HCT116 (cell line): Measurements from ENCODE around the gene KNOP1. TPM values are rescaled to one million over a fixed set of nuclear protein-coding genes. Genes with fewer than 3 reads are reported as not detected.

Experiments used
- ATAC-seq: fragments of 200-7000 bp; cut with Tn5 transposase; 2 replicates; pipeline ENCODE4 v1.9.1; 2020; ENCODE audit warnings: mild to moderate bottlenecking, moderate library complexity
- BruUV-seq: library from RNA; stranded (reverse); fragments of 400-500 nt; replicated peaks from 2 replicates; lab custom pipeline; 2021; lab: Mats Ljungman, UMichigan
- CTCF ChIA-PET: fragments of 300-600 bp; sonication (Branson Sonifier 250); formaldehyde crosslinking; loops from one replicate; lab custom pipeline; 2021; ENCODE audit warnings: antibody characterized with exemption; lab: Charles Lee
- POLR2A ChIA-PET: fragments of 300-600, 350-600 bp; sonication (Branson Sonifier 250); formaldehyde crosslinking; loops from one replicate; lab custom pipeline; 2021; ENCODE audit warnings: antibody characterized with exemption; lab: Charles Lee
- RAD21 ChIA-PET, 2 experiments: fragments of 300-600 bp; sonication (Branson Sonifier 250); formaldehyde crosslinking; loops; one replicate each; lab custom pipeline; 2023; ENCODE audit warnings: low total read pairs in 2 of 2; ENCODE audit not compliant: uncharacterized antibody in 2 of 2, unreplicated experiment in 2 of 2, low non-redundant PET in 1 of 2; lab: Charles Lee
- DNase-seq: peaks from one replicate; pipeline ENCODE4 v3.0.0-alpha.2; 2010; ENCODE audit warnings: low read depth, low spot score
- H2AFZ ChIP-seq: fragments of 200-600 bp; shearing (Covaris generic), sonication (generic); 2 replicates; pipeline ENCODE4 v1.6.1; 2017; ENCODE audit warnings: low read depth, mixed run types, mixed read lengths, antibody characterized with exemption, low read length; ENCODE audit not compliant: poor library complexity, severe bottlenecking
- H3K27ac ChIP-seq: 2 replicates; pipeline ENCODE4 v1.5.1; 2012; ENCODE audit warnings: low read depth, low read length
- H3K27me3 ChIP-seq: fragments of 200-600 bp; sonication (generic); 2 replicates; pipeline ENCODE4 v1.6.1; 2016; ENCODE audit warnings: mixed run types, low read length, mixed read lengths; ENCODE audit not compliant: insufficient read depth
- H3K36me3 ChIP-seq, 2 experiments: fragments of 200-500 bp in 1 of 2; fragments of 200-600 bp in 1 of 2; sonication (Bioruptor generic) in 1 of 2; sonication (generic) in 1 of 2; 2 replicates each; pipeline versions ENCODE4 v1.5.1 to v1.6.1; 2014 to 2016; ENCODE audit warnings: low read length in 2 of 2, inconsistent platforms in 1 of 2, mixed read lengths in 1 of 2, mixed run types in 1 of 2; ENCODE audit not compliant: insufficient read depth in 2 of 2, control insufficient read depth in 1 of 2
- H3K4me1 ChIP-seq, 2 experiments: fragments of 200-600 bp in 1 of 2; sonication (generic) in 1 of 2; 2 replicates each; pipeline versions ENCODE4 v1.5.1 to v1.6.1; 2012 to 2017; ENCODE audit warnings: low read length in 2 of 2, inconsistent platforms in 1 of 2, mild to moderate bottlenecking in 1 of 2, mixed read lengths in 1 of 2, mixed run types in 1 of 2, moderate library complexity in 1 of 2; ENCODE audit not compliant: insufficient read depth in 2 of 2, control insufficient read depth in 1 of 2
- H3K4me2 ChIP-seq: fragments of 200-600 bp; sonication (generic); 2 replicates; pipeline ENCODE4 v1.6.1; 2017; ENCODE audit warnings: mixed run types, low read length, mixed read lengths
- H3K4me3 ChIP-seq, 2 experiments: fragments of 200-600 bp in 1 of 2; sonication (generic) in 1 of 2; replicated peaks in 1 of 2; 2 replicates each; pipeline ENCODE4 v1.5.1; 2011 to 2016; ENCODE audit warnings: low read length in 2 of 2, control low read depth in 1 of 2, low read depth in 1 of 2, mild to moderate bottlenecking in 1 of 2, mixed read lengths in 1 of 2, mixed run types in 1 of 2
- H3K79me2 ChIP-seq: fragments of 200-600 bp; sonication (generic); 2 replicates; pipeline ENCODE4 v1.6.1; 2017; ENCODE audit warnings: mild to moderate bottlenecking, mixed run types, low read length, moderate library complexity, mixed read lengths; ENCODE audit not compliant: insufficient read depth
- H3K9ac ChIP-seq: fragments of 200-600 bp; sonication (generic); 2 replicates; pipeline ENCODE4 v1.6.1; 2016; ENCODE audit warnings: low read length, mixed read lengths
- H3K9me2 ChIP-seq: fragments of 200-600 bp; sonication (generic), shearing (Covaris generic); 2 replicates; pipeline ENCODE4 v1.6.1; 2017; ENCODE audit warnings: mixed run types, mild to moderate bottlenecking, moderate library complexity; ENCODE audit not compliant: insufficient read depth
- H3K9me3 ChIP-seq, 2 experiments: fragments of 200-500 bp in 1 of 2; fragments of 200-600 bp in 1 of 2; sonication (Bioruptor generic) in 1 of 2; sonication (generic) in 1 of 2; 2 replicates each; pipeline ENCODE4 v1.6.1; 2014 to 2017; ENCODE audit warnings: low read length in 2 of 2, mixed read lengths in 2 of 2, inconsistent platforms in 1 of 2, low read depth in 1 of 2, mild to moderate bottlenecking in 1 of 2, mixed run types in 1 of 2, moderate library complexity in 1 of 2; ENCODE audit not compliant: control insufficient read depth in 1 of 2, insufficient read depth in 1 of 2
- H4K20me1 ChIP-seq: fragments of 200-600 bp; sonication (generic), shearing (Covaris generic); 2 replicates; pipeline ENCODE4 v1.6.1; 2017; ENCODE audit warnings: mixed run types, mild to moderate bottlenecking, moderate library complexity; ENCODE audit not compliant: insufficient read depth
- CEBPB ChIP-seq: IDR thresholded peaks from 2 replicates; pipeline ENCODE4 v1.6.1; 2012; ENCODE audit warnings: low read depth
- ELF1 ChIP-seq: IDR thresholded peaks from 2 replicates; pipeline ENCODE4 v1.6.1; 2012; ENCODE audit warnings: low read depth, borderline replicate concordance
- EZH2 ChIP-seq: fragments of 200-600 bp; sonication (generic); IDR thresholded peaks from 2 replicates; pipeline ENCODE4 v1.6.1; 2017; ENCODE audit warnings: antibody characterized with exemption, mixed run types
- EZH2phosphoT487 ChIP-seq: fragments of 200-600 bp; IDR thresholded peaks from 2 replicates; pipeline ENCODE4 v1.6.1; 2018; ENCODE audit warnings: antibody characterized with exemption, borderline replicate concordance
- JUND ChIP-seq: IDR thresholded peaks from 2 replicates; pipeline ENCODE4 v1.6.1; 2012
- POLR2A ChIP-seq: IDR thresholded peaks from 2 replicates; pipeline ENCODE4 v1.7.0; 2011; ENCODE audit warnings: borderline replicate concordance; ENCODE audit not compliant: insufficient read depth, insufficient read length; ENCODE audit errors: extremely low read depth
- SIN3A ChIP-seq: IDR thresholded peaks from 2 replicates; pipeline ENCODE4 v1.6.1; 2012; ENCODE audit warnings: low read depth
- SRF ChIP-seq: IDR thresholded peaks from 2 replicates; pipeline ENCODE4 v1.6.1; 2012; ENCODE audit warnings: low read depth
- YY1 ChIP-seq: IDR thresholded peaks from 2 replicates; pipeline ENCODE4 v1.6.1; 2011; ENCODE audit warnings: low read length, low read depth, moderate library complexity, mild to moderate bottlenecking; ENCODE audit not compliant: insufficient replicate concordance; ENCODE audit errors: extremely low read depth
- ZFX ChIP-seq: fragments of 450-650 bp; IDR thresholded peaks from 2 replicates; pipeline ENCODE4 v1.6.1; 2017
- ZNF274 ChIP-seq: fragments of 200-500 bp; sonication (Bioruptor generic); IDR thresholded peaks from 2 replicates; pipeline ENCODE4 v1.6.1; 2014; ENCODE audit warnings: mild to moderate bottlenecking, low read depth, low read length, inconsistent platforms
- intact Hi-C: fragments of 100-400 bp; cut with micrococcal nuclease; formaldehyde crosslinking; loops from 2 replicates; pipeline ENCODE4 v1.10.0; 2022
- total RNA-seq: library from RNA; stranded (reverse); gene quantifications from one replicate; pipeline ENCODE4 v1.2.1, GENCODE V29; 2021; ENCODE audit not compliant: unreplicated experiment

Gene KNOP1
- total RNA-seq, 1 experiment from 2014 or later: 34.6 TPM

- Histone ChIP-seq H3K79me2 (peaks cover 64% of the 10 kb centered on the region), H3K9me2 (no peaks in the 10 kb centered on the region), H3K4me3 (no peak overlapping the region), H4K20me1 (no peaks in the 10 kb centered on the region), H2AFZ (no peak overlapping the region), H3K9me3 (no peaks in the 10 kb centered on the region), H3K4me2 (no peak overlapping the region), H3K4me1 (peaks cover 4 to 22% of the 10 kb centered on the region in 2 experiments; a peak in 3 of 4 replicates), H3K27me3 (no peaks in the 10 kb centered on the region), H3K9ac (no peak overlapping the region), H3K27ac (no peak overlapping the region), H3K36me3 (peaks cover 39 to 56% of the 10 kb centered on the region in 2 experiments)
- DNase-seq (no peak), ATAC-seq (no peak)
- CTCF ChIA-PET: no interaction called here
- RAD21 ChIA-PET: no interaction called here
- intact Hi-C loops: no loop called here
- POLR2A ChIA-PET: no interaction called here
- TF ChIP-seq JUND: no peak
- no peak for TF ChIP-seq POLR2A
- TF ChIP-seq ELF1: no peak
- TF ChIP-seq EZH2: no peak
- TF ChIP-seq SRF: no peak
- TF ChIP-seq SIN3A: no peak
- no peak for TF ChIP-seq YY1
- no TSS peak for BruUV-seq
Measured at GRCh38 chr16:19708296-19709205, 9.5 kb downstream of the KNOP1 start.

DNA sequence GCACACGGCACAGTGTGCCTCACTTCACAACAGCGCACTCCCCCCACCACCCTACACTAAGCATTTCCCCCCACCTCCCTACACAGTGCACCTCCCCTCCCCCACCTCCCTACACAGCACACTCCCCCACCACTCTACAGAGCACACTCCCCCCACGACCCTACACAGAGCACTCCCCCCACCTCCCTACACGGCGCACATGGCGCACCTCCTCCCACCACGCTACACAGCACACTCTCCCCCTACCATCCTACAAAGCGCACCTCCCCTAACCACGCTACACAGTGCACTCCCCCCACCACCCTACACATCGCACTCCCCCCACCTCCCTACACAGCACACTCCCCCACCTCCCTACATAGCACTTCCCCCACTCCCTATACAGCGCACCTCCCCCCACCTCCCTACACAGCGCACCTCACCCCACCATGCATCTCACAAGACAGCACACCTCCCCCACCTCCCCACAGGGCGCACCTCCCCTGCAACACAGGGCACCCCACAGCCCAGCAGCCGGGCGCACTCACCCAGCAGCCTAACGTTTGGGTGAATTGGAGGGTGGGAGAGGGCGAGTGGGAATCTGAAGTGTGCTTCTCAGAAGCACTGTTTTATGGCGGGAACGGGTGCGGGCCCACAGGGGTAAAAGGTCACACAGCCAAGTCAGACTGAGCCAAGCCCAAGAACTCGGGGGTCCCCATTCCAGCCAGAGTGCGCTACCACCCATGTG, 10.3 kb downstream of the KNOP1 start:
- no peak for ATAC-seq
- ChIA-PET CTCF (no interaction called here), RAD21 (no interaction called here), POLR2A (no interaction called here)
- Histone ChIP-seq H3K27ac (no peak overlapping the region), H3K9me2 (no peaks in the 10 kb centered on the region), H2AFZ (no peak overlapping the region), H3K9me3 (no peaks in the 10 kb centered on the region), H3K4me3 (no peak overlapping the region), H3K9ac (no peak overlapping the region), H3K27me3 (no peaks in the 10 kb centered on the region), H4K20me1 (no peaks in the 10 kb centered on the region), H3K79me2 (peaks cover 61% of the 10 kb centered on the region; the same call in 1 of the 2 replicates), H3K4me2 (no peak overlapping the region), H3K4me1 (peaks cover 4 to 22% of the 10 kb centered on the region in 2 experiments; a peak in 3 of 4 replicates), H3K36me3 (peaks cover 44 to 53% of the 10 kb centered on the region in 2 experiments)
- no peak for DNase-seq
- TF ChIP-seq SIN3A: no peak
- no peak for TF ChIP-seq CEBPB
- no peak for TF ChIP-seq ZFX
- no peak for TF ChIP-seq ZNF274
- no peak for TF ChIP-seq EZH2phosphoT487
- no peak for TF ChIP-seq POLR2A
- no TSS peak for BruUV-seq
- intact Hi-C loops: no loop called here
